ENCODE measurements around the gene DHRS7C. TPM values are rescaled to one million over a fixed set of nuclear protein-coding genes. Genes with fewer than 3 reads are reported as not detected.
A peak's percentile ranks its signal among the peaks of the same experiment; 100 is the strongest.

Gene DHRS7C
- total RNA-seq, 4 donors from 2014 or later = not detected

GRCh38 chr17:9772658-9773057 is 18.7 kb downstream of the DHRS7C start:
- Histone ChIP-seq H3K27ac (no peak overlapping the region), H3K4me1 (no peaks in the 10 kb centered on the region), H3K36me3 (no peaks in the 10 kb centered on the region), H3K9me3 (no peaks in the 10 kb centered on the region), H3K4me3 (no peak overlapping the region), H3K27me3 (peaks cover 19% of the 10 kb centered on the region)
- DNase-seq (ENCODE audit: low spot score in 2 of 2) = no peak
- no peak for TF ChIP-seq POLR2A (IDR thresholded peaks at IDR 0.05)
- TF ChIP-seq CTCF (IDR thresholded peaks at IDR 0.05) = no peak
- TF ChIP-seq POLR2AphosphoS5 (IDR thresholded peaks at IDR 0.05) = no peak
- TF ChIP-seq EP300 (IDR thresholded peaks at IDR 0.05) = no peak
- 69% methylated on average over 8 of the region's 19 CpGs for WGBS

DNA sequence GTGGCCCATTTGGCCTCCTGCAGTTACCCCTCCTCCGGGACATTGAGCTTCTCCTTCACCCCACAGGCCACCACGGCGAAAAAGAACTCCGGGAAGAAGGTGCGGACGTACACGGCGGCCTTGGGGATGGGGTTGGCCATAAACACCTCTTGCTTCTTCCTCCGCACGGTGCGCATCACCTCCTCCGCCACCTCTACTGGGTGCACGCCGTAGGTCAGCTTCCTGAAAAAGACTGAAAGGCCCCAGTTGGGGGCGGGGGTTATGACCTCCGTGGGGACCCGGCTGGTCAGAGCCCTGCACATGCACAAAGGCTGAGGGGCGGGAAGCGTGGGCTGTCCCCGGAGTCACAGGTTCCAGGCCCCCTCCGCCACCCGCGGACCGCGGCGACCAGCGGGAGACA is 19.9 kb downstream of the DHRS7C start:
- H3K4me1 ChIP-seq = no peaks in the 10 kb centered on the region
- DNase-seq (ENCODE audit: low spot score in 2 of 2) = no peak
- no peak overlapping the region for H3K4me3 ChIP-seq
- WGBS = 94% methylated on average over 24 of the region's 27 CpGs
- H3K27me3 ChIP-seq = peaks cover 16% of the 10 kb centered on the region
- no peaks in the 10 kb centered on the region for H3K36me3 ChIP-seq
- H3K9me3 ChIP-seq = no peaks in the 10 kb centered on the region
- TF ChIP-seq POLR2AphosphoS5 (IDR thresholded peaks at IDR 0.05) = no peak
- no peak for TF ChIP-seq EP300 (IDR thresholded peaks at IDR 0.05)
- TF ChIP-seq CTCF (IDR thresholded peaks at IDR 0.05) = no peak
- no peak for TF ChIP-seq POLR2A (IDR thresholded peaks at IDR 0.05)
- H3K27ac ChIP-seq = no peak overlapping the region

DNA sequence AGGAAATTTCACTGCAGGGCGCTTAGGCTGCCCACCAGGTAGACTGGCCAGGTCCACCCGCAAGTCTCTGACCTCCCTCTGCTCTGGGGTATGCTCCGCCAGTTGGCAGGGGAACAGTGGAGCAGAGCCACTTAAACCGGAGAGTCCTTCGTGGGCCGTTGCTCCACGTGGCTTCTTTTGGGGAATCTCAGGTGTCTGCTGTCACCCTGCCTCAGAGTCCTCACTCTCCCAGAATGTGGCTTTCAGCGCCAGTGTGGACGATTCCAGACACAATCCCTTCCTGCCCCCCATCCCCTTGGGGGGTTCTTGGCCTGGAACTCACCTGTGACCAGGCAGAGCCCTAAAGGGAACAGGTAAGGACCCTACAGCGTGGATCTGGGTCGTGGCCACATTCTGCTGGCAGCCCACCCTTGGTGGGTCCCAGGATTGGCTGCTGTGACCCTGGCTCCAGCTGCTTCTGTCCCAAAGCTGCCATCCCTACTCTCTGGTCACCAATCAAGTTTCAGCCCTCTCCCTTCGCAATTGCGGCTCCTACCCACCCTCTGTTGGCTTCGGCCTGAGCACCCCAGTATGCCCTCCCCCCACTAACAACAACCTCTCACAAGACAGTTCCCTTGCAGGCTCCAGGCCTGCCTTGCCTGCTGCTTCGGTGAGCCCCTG is 22.2 kb downstream of the DHRS7C start:
- H3K27me3 ChIP-seq = peaks cover 15% of the 10 kb centered on the region

GRCh38 chr17:9768381-9768934 is 22.9 kb downstream of the DHRS7C start:
- H3K4me3 ChIP-seq = no peak overlapping the region
- H3K27ac ChIP-seq = no peak overlapping the region
- H3K4me1 ChIP-seq = no peaks in the 10 kb centered on the region
- TF ChIP-seq CTCF (IDR thresholded peaks at IDR 0.05) = peak; percentile 12 to 55
- no peak for TF ChIP-seq POLR2AphosphoS5 (IDR thresholded peaks at IDR 0.05)
- H3K36me3 ChIP-seq = no peaks in the 10 kb centered on the region
- WGBS = 37% methylated on average over 5 of the region's 5 CpGs
- DNase-seq (ENCODE audit: low spot score in 2 of 2) = peak in 1 of 2 donors; percentile 28
- H3K27me3 ChIP-seq = peaks cover 20% of the 10 kb centered on the region
- no peaks in the 10 kb centered on the region for H3K9me3 ChIP-seq

More for the DNA sequence above, 22.2 kb downstream of the DHRS7C start:
- peak in 1 of 2 donors; percentile 59 for DNase-seq (ENCODE audit: low spot score in 2 of 2)
- no peaks in the 10 kb centered on the region for H3K4me1 ChIP-seq
- 92% methylated on average over 8 of the region's 15 CpGs for WGBS
- H3K27ac ChIP-seq = no peak overlapping the region
- H3K36me3 ChIP-seq = no peaks in the 10 kb centered on the region
- H3K4me3 ChIP-seq = no peak overlapping the region
- no peak for TF ChIP-seq CTCF (IDR thresholded peaks at IDR 0.05)
- TF ChIP-seq POLR2A (IDR thresholded peaks at IDR 0.05) = no peak
- TF ChIP-seq POLR2AphosphoS5 (IDR thresholded peaks at IDR 0.05) = no peak
- no peak for TF ChIP-seq EP300 (IDR thresholded peaks at IDR 0.05)
- H3K9me3 ChIP-seq = no peaks in the 10 kb centered on the region

- H3K4me1 ChIP-seq = no peaks in the 10 kb centered on the region
- WGBS = 86% methylated on average over 5 of the region's 7 CpGs
- no peak for TF ChIP-seq POLR2A (IDR thresholded peaks at IDR 0.05)
- no peak for TF ChIP-seq CTCF (IDR thresholded peaks at IDR 0.05)
- no peak for TF ChIP-seq POLR2AphosphoS5 (IDR thresholded peaks at IDR 0.05)
- TF ChIP-seq EP300 (IDR thresholded peaks at IDR 0.05) = no peak
- no peaks in the 10 kb centered on the region for H3K9me3 ChIP-seq
- H3K4me3 ChIP-seq = no peak overlapping the region
- H3K27me3 ChIP-seq = peaks cover 17% of the 10 kb centered on the region
- H3K27ac ChIP-seq = no peak overlapping the region
- no peaks in the 10 kb centered on the region for H3K36me3 ChIP-seq
- DNase-seq (ENCODE audit: low spot score in 2 of 2) = peak in 1 of 2 donors; percentile 54
Measured at GRCh38 chr17:9767432-9767991, 23.9 kb downstream of the DHRS7C start.
